ENCODE data around the gene TMEM116. TPM values are rescaled to one million over a fixed set of nuclear protein-coding genes. Genes with fewer than 3 reads are reported as not detected.
"Not testable (repeated sequence)": the region's sequence is repeated elsewhere in the genome, so short reads cannot be mapped to it uniquely, and the experiment has no call there.

Gene TMEM116
- total RNA-seq, 1 donor from 2014 or later: 40.0 TPM

DNA sequence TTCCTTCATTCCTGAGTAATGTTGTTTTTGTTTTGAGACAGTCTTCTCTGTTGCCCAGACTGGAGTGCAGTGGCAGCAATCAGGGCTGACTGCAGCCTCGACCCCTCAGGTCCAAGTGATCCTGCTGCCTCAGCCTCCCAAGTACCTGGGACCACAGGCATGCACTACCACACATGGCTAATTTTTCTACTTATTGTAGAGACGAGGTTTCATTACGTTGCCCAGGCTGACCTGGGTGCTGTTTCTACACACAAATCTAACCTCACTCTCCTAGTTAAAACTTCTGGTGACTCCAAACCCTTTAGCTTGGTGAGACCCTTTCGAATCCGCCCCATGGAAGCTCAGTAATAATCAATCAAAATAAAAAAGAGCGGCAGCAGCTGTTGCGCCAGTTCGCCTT lies 1.3 kb downstream of the TMEM116 start:
- intact Hi-C loops (cut with DNase I): loop anchor here (5.0 kb wide), 2 partner anchors 64 to 169 kb away; partner anchors contain the start of gene MAPKAPK5
- ATAC-seq: no peak
- DNase-seq (ENCODE audit: missing footprints): no peak

GRCh38 chr12:112010415-112011344 lies 2.3 kb downstream of the TMEM116 start:
- DNase-seq (ENCODE audit: missing footprints) (no peak), ATAC-seq (no peak)
- intact Hi-C loops (cut with DNase I): loop anchor here (5.0 kb wide), 2 partner anchors 63 to 168 kb away; partner anchors contain the start of gene MAPKAPK5

- intact Hi-C loops (cut with DNase I); ATAC-seq; DNase-seq (ENCODE audit: missing footprints): not testable (repeated sequence)
Observed at GRCh38 chr12:112009596-112009995, 3.4 kb downstream of the TMEM116 start.

- ATAC-seq (no peak), DNase-seq (ENCODE audit: missing footprints) (no peak)
- intact Hi-C loops (cut with DNase I): no loop called here
Observed at GRCh38 chr12:112008918-112009317, 4.0 kb downstream of the TMEM116 start.

- DNase-seq (ENCODE audit: missing footprints) (no peak), ATAC-seq (no peak)
- intact Hi-C loops (cut with DNase I): no loop called here
Observed at GRCh38 chr12:112007945-112008344, 5.0 kb downstream of the TMEM116 start.

GRCh38 chr12:112005419-112006395 lies 7.3 kb downstream of the TMEM116 start:
- DNase-seq (ENCODE audit: missing footprints): no peak
- peak; percentile 75 for ATAC-seq
- intact Hi-C loops (cut with DNase I): no loop called here

DNA sequence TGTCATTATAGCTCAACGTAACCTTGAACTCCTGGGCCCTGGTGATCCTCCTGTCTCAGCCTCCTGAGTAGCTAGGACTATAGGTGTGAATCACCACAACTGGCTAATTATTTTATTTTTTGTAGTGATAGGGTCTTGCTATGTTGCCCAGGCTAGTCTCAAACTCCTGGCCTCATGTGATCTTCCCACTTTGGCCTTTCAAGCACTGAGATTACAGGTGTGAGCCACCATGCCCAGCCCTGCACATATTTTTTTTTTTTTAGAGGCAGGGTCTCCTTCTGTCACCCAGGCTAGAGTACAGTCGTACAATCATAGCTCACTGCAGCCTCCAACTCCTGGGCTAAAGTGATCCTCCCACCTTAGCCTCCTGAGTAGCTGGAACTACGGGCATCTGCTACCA lies 8.9 kb downstream of the TMEM116 start:
- no peak for DNase-seq (ENCODE audit: missing footprints)
- ATAC-seq: no peak
- intact Hi-C loops (cut with DNase I): no loop called here

- DNase-seq (ENCODE audit: missing footprints): no peak
- intact Hi-C loops (cut with DNase I): no loop called here
- no peak for ATAC-seq
Observed at GRCh38 chr12:112001576-112001975, 11.4 kb downstream of the TMEM116 start.

- intact Hi-C loops (cut with DNase I): no loop called here
- DNase-seq (ENCODE audit: missing footprints) (no peak), ATAC-seq (no peak)
Observed at GRCh38 chr12:112000820-112001219, 12.1 kb downstream of the TMEM116 start.

DNA sequence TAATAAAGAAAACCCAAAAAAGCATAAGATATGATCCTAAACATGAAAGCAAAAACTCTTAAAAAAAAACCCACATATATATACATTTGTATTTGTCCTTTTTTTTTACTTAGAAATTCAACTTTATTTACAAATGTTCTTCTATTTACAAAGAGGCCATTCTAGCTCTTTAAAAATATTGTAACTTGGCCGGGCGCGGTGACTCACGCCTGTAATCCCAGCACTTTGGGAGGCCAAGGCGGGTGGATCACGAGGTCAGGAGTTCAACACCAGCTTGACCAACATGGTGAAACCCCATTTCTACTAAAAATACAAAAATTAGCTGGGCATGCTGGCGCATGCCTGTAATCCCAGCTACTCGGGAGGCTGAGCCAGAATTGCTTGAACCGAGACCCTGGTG lies 13.8 kb downstream of the TMEM116 start:
- ATAC-seq; intact Hi-C loops (cut with DNase I); DNase-seq (ENCODE audit: missing footprints): not testable (repeated sequence)

DNA sequence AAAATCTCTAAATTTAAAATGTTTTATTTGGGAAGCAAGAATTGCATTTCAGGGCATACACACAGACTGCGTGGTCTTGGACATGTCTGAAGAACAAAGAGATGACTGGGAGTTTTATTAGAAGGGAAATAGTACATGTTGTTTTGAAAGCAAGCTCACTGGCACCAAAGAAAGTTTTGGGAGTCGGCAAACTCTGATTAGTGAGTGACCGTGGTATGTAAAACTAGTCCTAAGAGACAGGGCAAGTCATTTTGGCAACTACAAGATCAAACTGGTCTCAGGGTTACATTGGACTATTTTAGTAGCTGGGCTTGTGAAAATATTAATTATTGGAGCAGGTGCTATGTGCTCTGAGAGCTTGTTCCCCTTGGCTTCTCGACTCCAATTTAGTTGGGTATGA lies 14.9 kb downstream of the TMEM116 start:
- ATAC-seq: peak; percentile 42
- DNase-seq (ENCODE audit: missing footprints): no peak
- intact Hi-C loops (cut with DNase I): no loop called here

GRCh38 chr12:111997300-111997699 lies 15.7 kb downstream of the TMEM116 start:
- DNase-seq (ENCODE audit: missing footprints) (no peak), ATAC-seq (no peak)
- intact Hi-C loops (cut with DNase I): no loop called here

GRCh38 chr12:111995782-111996480 lies 17.0 kb downstream of the TMEM116 start:
- ATAC-seq: no peak
- DNase-seq (ENCODE audit: missing footprints): no peak
- intact Hi-C loops (cut with DNase I): no loop called here

- intact Hi-C loops (cut with DNase I); ATAC-seq; DNase-seq (ENCODE audit: missing footprints): not testable (repeated sequence)
Observed at GRCh38 chr12:111994211-111995111, 18.5 kb downstream of the TMEM116 start.

DNA sequence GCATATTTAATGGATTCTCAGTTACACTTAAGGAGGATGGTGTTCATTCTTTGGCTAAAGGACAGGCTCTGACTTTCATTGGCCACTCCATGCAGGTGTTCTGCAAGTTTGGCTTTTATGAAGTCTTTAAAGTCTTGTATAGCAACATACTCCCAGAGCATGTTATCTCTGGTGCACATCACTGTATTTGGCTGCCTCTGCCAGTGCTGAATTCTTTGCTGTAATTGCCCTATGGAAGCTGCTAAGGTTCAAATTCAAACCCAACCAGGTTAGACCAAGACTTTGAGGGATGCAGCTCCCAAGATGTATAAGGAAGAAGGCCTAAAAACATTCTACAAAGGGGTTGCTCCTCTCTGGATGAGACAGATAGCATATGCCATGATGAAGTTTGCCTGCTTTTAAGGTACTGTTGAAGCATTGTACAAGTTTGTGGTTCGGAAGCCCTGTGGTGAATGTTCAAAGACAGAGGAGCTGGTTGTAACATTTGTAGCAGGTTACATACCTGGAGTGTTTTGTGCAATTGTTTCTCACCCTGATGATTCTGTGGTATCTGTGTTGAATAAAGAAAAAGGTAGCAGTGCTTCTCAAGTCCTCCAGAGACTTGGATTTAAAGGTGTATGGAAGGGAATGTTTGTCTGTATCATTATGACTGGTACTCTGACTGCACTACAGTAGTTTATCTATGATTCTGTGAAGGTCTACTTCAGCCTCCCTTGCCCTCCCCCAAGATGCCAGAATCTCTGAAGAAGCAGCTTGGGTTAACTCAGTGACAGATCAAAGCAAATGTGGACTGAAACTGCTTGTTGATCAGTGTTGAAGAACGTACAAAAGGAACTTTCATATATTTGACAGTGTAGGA lies 19.4 kb downstream of the TMEM116 start:
- DNase-seq (ENCODE audit: missing footprints) (no peak), ATAC-seq (no peak)
- intact Hi-C loops (cut with DNase I): no loop called here

DNA sequence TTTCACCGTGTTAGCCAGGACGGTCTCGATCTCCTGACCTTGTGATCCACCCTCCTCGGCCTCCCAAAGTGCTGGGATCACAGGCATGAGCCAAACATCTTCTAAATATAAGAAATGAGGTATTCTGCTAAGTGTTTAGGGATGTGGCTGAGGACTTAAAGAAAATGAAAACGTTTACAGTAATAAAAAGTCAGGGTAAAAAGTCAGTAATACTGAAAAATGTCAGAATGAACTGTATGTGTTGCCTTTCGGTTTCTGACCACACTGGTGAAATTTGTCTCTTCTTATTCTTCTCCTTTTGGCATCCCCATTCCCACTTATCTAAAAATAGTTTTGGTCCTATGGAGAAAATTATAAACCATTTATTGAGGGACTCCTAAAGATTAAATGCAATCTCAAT lies 20.5 kb downstream of the TMEM116 start:
- intact Hi-C loops (cut with DNase I): no loop called here
- no peak for DNase-seq (ENCODE audit: missing footprints)
- ATAC-seq: no peak

DNA sequence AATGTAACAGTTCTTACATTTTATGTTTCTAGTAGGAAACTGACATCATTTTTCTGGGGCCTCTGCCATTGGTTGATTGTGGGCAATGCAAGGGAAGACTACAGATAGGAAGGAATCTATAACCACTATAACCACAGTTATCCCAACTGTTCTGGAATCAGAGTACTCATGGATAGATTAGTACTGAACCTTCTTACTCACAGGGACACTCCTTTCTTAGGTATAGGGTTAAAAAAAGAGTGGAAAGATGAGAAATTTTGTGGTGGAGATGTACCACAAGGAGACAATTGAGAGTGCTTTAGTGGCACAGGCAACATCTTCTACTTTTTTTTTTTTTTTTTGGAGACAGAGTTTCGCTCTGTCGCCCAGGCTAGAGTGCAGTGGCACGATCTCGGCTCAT lies 21.0 kb downstream of the TMEM116 start:
- DNase-seq (ENCODE audit: missing footprints) (no peak), ATAC-seq (no peak)
- intact Hi-C loops (cut with DNase I): no loop called here

Data from Right ventricle myocardium inferior (tissue), 1 donor.